Measurements from ENCODE around the gene CHRNA9.

Gene CHRNA9

GRCh38 chr4:40340030-40340429 is 4.9 kb downstream of the CHRNA9 start:
- DNase-seq (ENCODE audit: low read depth) = peak; percentile 28

- DNase-seq (ENCODE audit: low read depth) = no peak
Observed at GRCh38 chr4:40347472-40347871, 12.3 kb downstream of the CHRNA9 start.

GRCh38 chr4:40348000-40348399 is 12.9 kb downstream of the CHRNA9 start:
- DNase-seq (ENCODE audit: low read depth) = no peak

GRCh38 chr4:40349561-40350198 is 14.5 kb downstream of the CHRNA9 start:
- DNase-seq (ENCODE audit: low read depth) = no peak

- DNase-seq (ENCODE audit: low read depth) = no peak
Observed at GRCh38 chr4:40350627-40351227, 15.6 kb downstream of the CHRNA9 start.

GRCh38 chr4:40354158-40354557 is 19.0 kb downstream of the CHRNA9 start:
- no peak for DNase-seq (ENCODE audit: low read depth)

- DNase-seq (ENCODE audit: low read depth) = no peak
Observed at GRCh38 chr4:40355131-40355530, 20.0 kb downstream of the CHRNA9 start.

- DNase-seq (ENCODE audit: low read depth) = peak; percentile 29
Observed at GRCh38 chr4:40357738-40358137, 22.6 kb downstream of the CHRNA9 start.

GRCh38 chr4:40361338-40361737 is 26.2 kb downstream of the CHRNA9 start:
- DNase-seq (ENCODE audit: low read depth) = no peak

GRCh38 chr4:40363382-40363920 is 28.3 kb downstream of the CHRNA9 start:
- no peak for DNase-seq (ENCODE audit: low read depth)

GRCh38 chr4:40363945-40364344 is 28.8 kb downstream of the CHRNA9 start:
- DNase-seq (ENCODE audit: low read depth) = no peak

- DNase-seq (ENCODE audit: low read depth) = no peak
Observed at GRCh38 chr4:40365766-40366165, 30.6 kb downstream of the CHRNA9 start.

GRCh38 chr4:40367451-40367850 is 32.3 kb downstream of the CHRNA9 start:
- no peak for DNase-seq (ENCODE audit: low read depth)

GRCh38 chr4:40369437-40370274 is 34.5 kb downstream of the CHRNA9 start:
- no peak for DNase-seq (ENCODE audit: low read depth)

GRCh38 chr4:40372651-40373050 is 37.5 kb downstream of the CHRNA9 start:
- DNase-seq (ENCODE audit: low read depth) = no peak

- no peak for DNase-seq (ENCODE audit: low read depth)
Observed at GRCh38 chr4:40373636-40374035, 38.5 kb downstream of the CHRNA9 start.

- no peak for DNase-seq (ENCODE audit: low read depth)
Observed at GRCh38 chr4:40375095-40375494, 40.0 kb downstream of the CHRNA9 start.

GRCh38 chr4:40375620-40376019 is 40.5 kb downstream of the CHRNA9 start:
- DNase-seq (ENCODE audit: low read depth) = no peak

- DNase-seq (ENCODE audit: low read depth) = peak; percentile 36
Observed at GRCh38 chr4:40377512-40378365, 42.6 kb downstream of the CHRNA9 start.

GRCh38 chr4:40378619-40379018 is 43.5 kb downstream of the CHRNA9 start:
- DNase-seq (ENCODE audit: low read depth) = peak; percentile 34

- no peak for DNase-seq (ENCODE audit: low read depth)
Observed at GRCh38 chr4:40379248-40379647, 44.1 kb downstream of the CHRNA9 start.

GRCh38 chr4:40380647-40381046 is 45.5 kb downstream of the CHRNA9 start:
- DNase-seq (ENCODE audit: low read depth) = no peak
